Memory B cell (primary cell): ENCODE data around the gene NRDC.

ENCODE experiments used
- ATAC-seq: fragments of 150-1000 bp; cut with Tn5 transposase; 2 replicates; pipeline ENCODE4 v1.10.0; 2021; ENCODE audit warnings: low read depth, mild to moderate bottlenecking, moderate library complexity
- DNase-seq, 2 donors: peaks; one replicate each; pipeline ENCODE4 v3.0.0; 2022; ENCODE audit warnings: low spot score in 2 of 2
- H3K27ac Mint-ChIP-seq: one replicate; pipeline ENCODE4 v1.8.0; 2022; ENCODE audit warnings: mild to moderate bottlenecking, moderate library complexity, mixed read lengths
- H3K27me3 Mint-ChIP-seq: one replicate; pipeline ENCODE4 v1.8.0; 2022; ENCODE audit warnings: mixed read lengths
- H3K36me3 Mint-ChIP-seq: one replicate; pipeline ENCODE4 v1.8.0; 2022; ENCODE audit warnings: mild to moderate bottlenecking, mixed read lengths
- H3K4me1 Mint-ChIP-seq: one replicate; pipeline ENCODE4 v1.8.0; 2022; ENCODE audit warnings: mixed read lengths
- H3K4me3 Mint-ChIP-seq: one replicate; pipeline ENCODE4 v1.8.0; 2022; ENCODE audit warnings: mild to moderate bottlenecking, moderate library complexity, mixed read lengths
- H3K9me3 Mint-ChIP-seq: one replicate; pipeline ENCODE4 v1.8.0; 2022; ENCODE audit warnings: mixed read lengths

The NRDC gene, protein sequence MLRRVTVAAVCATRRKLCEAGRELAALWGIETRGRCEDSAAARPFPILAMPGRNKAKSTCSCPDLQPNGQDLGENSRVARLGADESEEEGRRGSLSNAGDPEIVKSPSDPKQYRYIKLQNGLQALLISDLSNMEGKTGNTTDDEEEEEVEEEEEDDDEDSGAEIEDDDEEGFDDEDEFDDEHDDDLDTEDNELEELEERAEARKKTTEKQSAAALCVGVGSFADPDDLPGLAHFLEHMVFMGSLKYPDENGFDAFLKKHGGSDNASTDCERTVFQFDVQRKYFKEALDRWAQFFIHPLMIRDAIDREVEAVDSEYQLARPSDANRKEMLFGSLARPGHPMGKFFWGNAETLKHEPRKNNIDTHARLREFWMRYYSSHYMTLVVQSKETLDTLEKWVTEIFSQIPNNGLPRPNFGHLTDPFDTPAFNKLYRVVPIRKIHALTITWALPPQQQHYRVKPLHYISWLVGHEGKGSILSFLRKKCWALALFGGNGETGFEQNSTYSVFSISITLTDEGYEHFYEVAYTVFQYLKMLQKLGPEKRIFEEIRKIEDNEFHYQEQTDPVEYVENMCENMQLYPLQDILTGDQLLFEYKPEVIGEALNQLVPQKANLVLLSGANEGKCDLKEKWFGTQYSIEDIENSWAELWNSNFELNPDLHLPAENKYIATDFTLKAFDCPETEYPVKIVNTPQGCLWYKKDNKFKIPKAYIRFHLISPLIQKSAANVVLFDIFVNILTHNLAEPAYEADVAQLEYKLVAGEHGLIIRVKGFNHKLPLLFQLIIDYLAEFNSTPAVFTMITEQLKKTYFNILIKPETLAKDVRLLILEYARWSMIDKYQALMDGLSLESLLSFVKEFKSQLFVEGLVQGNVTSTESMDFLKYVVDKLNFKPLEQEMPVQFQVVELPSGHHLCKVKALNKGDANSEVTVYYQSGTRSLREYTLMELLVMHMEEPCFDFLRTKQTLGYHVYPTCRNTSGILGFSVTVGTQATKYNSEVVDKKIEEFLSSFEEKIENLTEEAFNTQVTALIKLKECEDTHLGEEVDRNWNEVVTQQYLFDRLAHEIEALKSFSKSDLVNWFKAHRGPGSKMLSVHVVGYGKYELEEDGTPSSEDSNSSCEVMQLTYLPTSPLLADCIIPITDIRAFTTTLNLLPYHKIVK

DNA sequence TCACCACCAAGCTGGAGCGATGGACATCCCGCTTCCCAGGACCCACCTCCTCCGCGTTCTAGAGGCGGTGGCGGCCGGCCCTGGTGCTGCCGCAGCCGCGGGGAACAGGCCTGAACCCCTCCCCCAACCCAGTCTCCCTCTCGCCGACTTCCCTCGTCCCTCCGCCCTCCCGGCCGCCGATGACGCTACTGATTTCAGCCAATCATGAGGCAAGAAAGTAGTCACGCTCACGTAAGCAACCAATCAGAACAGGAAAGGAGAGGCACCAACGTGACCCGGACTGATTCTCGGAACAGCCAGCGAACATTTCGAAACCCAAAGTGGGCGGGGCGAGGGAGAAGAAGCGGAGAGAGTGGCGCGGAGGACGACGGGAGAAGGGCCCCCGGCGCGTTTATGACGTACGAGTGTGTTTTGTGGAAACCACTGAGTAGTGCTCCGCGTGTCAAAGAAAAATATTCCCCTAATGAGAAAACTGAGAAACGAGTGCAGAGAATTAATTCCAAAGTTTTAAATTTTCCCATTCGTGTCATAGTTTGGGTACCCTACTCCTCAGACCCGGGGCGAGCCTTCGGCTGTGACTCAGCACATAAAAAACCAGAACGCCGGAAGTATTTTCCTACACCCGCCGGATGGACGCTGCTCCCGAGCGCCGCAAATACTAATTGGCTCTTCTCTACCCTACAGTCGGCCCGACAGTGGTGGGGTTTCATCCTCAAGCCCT is at the start of gene NRDC:
NRDC (minus strand) TSS at position 112 of the 721 bp plus-strand sequence. CDS start 112 bp downstream, outside the sequence.
- peaks cover 14% of the 10 kb centered on the region for H3K4me1 Mint-ChIP-seq
- H3K36me3 Mint-ChIP-seq: no peaks in the 10 kb centered on the region
- H3K4me3 Mint-ChIP-seq: no peak within 1 kb of the TSS
- DNase-seq: peak; percentile 94 to 98
- ATAC-seq: peak; percentile 89
- H3K9me3 Mint-ChIP-seq: no peaks in the 10 kb centered on the region
- H3K27ac Mint-ChIP-seq: no peak within 1 kb of the TSS
- peaks cover 2% of the 10 kb centered on the region for H3K27me3 Mint-ChIP-seq

DNA sequence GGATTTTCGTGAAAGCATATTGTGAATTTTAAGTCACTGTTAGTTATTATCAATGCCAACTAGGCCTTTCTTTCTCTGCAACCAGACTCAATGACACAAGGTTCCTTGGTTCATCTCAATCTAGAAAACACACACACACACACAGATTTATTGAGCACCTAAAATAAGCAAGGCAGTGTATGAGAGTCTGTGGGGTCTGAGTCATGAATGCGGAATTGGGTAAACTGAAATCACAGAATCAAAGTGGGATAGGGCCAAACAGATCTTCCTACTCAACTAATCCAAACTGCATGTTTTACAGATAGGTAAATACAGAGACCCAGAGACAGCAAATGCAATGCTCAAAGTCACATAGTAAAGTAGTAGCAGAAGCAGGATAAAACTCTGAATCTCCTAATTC is 48.5 kb upstream of the NRDC start:
- Mint-ChIP-seq H3K27me3 (peaks cover 11% of the 10 kb centered on the region), H3K4me1 (no peaks in the 10 kb centered on the region), H3K9me3 (no peaks in the 10 kb centered on the region), H3K4me3 (no peak overlapping the region), H3K27ac (no peak overlapping the region), H3K36me3 (no peaks in the 10 kb centered on the region)
- DNase-seq: no peak
- no peak for ATAC-seq

DNA sequence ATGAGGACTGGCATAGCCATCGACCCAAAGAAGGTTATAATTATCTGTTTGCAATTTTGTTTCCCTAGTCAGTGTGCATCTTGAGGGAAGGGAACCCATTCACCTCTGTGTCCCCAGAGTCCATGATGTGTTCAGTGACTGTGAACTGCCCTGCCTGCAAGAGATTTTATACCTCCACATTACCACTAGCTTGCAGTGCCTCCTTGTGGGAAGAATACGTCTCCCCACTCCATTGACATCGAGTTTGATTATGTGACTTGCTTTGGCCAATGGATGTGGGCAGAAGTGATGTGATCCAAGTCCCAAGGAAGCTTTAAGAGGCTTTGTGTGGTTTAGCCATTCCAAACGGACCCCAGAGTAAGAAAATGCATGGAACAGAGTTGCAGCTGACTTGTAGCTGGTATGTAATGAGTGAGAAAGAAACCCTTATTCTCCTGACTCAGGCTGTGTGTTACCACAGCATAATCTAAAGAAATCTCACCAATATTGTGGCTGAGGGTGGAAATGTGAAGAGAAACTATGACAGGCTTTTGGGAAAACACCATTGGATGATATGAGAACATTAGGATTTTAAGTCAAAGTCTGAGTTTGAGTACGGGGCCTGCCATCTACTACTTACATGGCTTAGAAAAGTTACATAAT is 47.8 kb upstream of the NRDC start:
- Mint-ChIP-seq H3K36me3 (no peaks in the 10 kb centered on the region), H3K27ac (no peak overlapping the region), H3K27me3 (peaks cover 17% of the 10 kb centered on the region), H3K9me3 (no peaks in the 10 kb centered on the region), H3K4me1 (no peaks in the 10 kb centered on the region), H3K4me3 (no peak overlapping the region)
- no peak for ATAC-seq
- no peak for DNase-seq

DNA sequence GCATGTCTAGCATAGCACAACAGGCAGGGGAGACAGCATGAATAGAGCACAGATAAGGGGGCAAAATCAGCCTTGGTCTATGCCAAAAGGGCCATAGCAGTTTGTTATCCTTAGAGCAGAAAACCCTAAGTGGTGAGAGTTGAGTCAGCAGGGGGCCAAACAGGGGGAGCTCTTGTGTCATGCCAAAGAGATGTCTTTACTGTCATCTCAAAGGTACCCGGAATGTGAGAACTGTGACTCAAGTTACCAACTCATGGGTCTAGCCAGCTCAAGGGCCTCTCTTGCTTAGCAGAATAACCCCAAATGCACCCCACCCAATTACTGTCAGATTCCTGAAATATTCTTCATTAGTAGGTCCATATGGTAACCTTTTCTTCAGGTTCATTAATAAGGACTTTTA is 45.9 kb upstream of the NRDC start:
- no peaks in the 10 kb centered on the region for H3K9me3 Mint-ChIP-seq
- ATAC-seq: no peak
- H3K4me1 Mint-ChIP-seq: no peaks in the 10 kb centered on the region
- H3K27me3 Mint-ChIP-seq: peaks cover 21% of the 10 kb centered on the region
- no peak overlapping the region for H3K4me3 Mint-ChIP-seq
- no peaks in the 10 kb centered on the region for H3K36me3 Mint-ChIP-seq
- no peak overlapping the region for H3K27ac Mint-ChIP-seq
- no peak for DNase-seq

DNA sequence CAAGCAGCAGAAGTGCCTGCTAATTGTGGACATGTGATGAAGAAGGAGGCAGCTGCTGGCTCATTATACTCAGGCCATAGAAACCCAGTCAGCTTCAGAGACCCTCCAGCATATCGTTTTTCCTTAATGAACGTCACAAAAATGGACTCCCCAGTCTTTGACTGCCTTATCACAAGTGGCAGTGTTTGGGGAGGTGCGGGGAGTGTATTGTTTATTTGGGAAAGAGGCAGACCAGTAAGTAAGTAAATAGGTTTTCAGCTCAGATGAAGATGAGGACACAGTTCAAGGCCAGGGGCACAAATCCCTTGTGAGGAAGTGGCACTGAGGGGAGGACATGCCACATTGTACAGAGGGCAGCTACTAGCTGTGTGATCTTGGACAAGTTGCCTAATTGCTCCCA is 43.5 kb upstream of the NRDC start:
- Mint-ChIP-seq H3K4me3 (no peak overlapping the region), H3K27ac (no peak overlapping the region), H3K36me3 (no peaks in the 10 kb centered on the region), H3K4me1 (no peaks in the 10 kb centered on the region), H3K9me3 (no peaks in the 10 kb centered on the region), H3K27me3 (peaks cover 23% of the 10 kb centered on the region)
- no peak for DNase-seq
- no peak for ATAC-seq

DNA sequence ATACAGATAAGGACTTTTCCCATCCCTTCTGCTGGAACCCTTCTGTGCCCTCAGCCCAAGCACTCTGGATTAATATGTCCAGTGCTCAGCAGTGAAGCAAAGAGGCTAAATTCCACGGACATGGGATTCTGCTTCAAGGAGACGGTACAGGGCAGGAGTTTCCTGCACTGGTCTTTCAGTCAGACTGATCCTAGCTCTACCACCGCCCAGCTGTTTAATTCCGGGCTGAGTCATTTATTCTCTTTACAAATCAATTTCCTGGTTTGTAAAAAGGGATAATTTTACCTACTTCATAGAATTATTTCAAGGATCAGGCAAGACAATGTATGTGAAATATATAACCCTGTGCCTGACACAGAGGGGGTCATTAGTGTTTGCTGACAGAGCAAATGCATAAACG is 41.6 kb upstream of the NRDC start:
- Mint-ChIP-seq H3K27me3 (peaks cover 22% of the 10 kb centered on the region), H3K9me3 (no peaks in the 10 kb centered on the region), H3K27ac (no peak overlapping the region), H3K4me1 (no peaks in the 10 kb centered on the region), H3K36me3 (no peaks in the 10 kb centered on the region), H3K4me3 (no peak overlapping the region)
- ATAC-seq (no peak), DNase-seq (no peak)

DNA sequence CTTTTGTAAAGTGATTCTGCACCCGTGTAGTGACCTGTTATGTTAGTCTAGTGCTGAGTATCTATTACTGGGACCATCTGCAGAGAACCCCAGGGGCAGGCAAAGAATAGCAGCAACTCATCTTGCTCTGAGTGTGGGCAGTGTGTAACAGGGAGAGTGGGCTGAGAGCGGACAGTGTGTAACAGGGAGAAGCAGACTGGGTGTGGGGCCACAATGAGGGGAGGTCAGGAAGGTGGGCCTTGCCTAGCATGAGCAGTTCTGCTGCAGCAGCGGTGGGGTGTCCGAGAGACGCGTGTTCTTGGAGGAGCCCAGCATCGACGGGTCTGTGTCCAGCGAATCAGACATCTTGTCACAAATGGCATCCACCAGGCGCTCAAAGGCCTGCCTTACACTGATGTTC is 41.2 kb upstream of the NRDC start:
- Mint-ChIP-seq H3K4me3 (no peak overlapping the region), H3K27ac (no peak overlapping the region), H3K36me3 (no peaks in the 10 kb centered on the region), H3K9me3 (no peaks in the 10 kb centered on the region), H3K27me3 (peaks cover 22% of the 10 kb centered on the region), H3K4me1 (no peaks in the 10 kb centered on the region)
- ATAC-seq: no peak
- no peak for DNase-seq

DNA sequence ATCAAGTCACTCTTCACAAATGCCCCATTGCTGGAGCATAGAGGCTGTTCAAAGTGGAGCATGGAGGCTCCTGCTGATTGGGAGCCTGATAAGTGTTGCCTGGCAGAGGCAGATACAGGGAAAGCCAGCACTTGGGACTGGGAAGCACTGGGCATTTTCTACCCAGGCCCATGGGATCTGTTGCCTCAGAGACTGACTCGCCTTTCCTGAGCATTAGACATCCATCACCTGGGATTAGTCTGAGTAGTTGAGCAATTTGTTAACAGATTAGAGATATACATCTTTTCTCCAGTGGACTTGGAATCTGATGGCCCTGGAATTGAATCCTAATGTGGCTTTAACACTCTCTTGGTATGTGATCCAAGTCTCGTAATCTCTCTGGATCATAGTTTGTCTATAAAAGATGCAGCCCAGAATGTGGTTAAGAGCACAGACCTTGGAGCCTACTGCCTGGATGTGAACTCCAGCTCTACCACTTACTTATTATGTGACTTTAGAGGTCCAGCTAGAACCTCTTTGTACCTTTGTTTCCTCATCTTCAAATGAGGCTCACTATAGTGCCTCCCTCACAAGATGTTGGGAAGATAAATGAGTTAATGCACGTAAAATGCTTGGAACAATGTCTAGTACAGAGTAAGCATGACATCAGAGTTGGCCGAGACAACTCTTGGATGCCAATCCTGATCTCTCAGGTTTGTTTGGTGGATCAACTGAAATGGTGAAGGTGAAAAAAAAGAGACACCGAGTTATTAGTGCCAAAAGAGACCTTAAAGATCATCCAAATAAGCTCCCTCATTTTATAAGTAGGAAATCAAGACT is 38.3 kb upstream of the NRDC start:
- Mint-ChIP-seq H3K9me3 (no peaks in the 10 kb centered on the region), H3K27me3 (peaks cover 17% of the 10 kb centered on the region), H3K36me3 (no peaks in the 10 kb centered on the region), H3K4me1 (no peaks in the 10 kb centered on the region), H3K27ac (no peak overlapping the region), H3K4me3 (no peak overlapping the region)
- no peak for DNase-seq
- ATAC-seq: no peak

DNA sequence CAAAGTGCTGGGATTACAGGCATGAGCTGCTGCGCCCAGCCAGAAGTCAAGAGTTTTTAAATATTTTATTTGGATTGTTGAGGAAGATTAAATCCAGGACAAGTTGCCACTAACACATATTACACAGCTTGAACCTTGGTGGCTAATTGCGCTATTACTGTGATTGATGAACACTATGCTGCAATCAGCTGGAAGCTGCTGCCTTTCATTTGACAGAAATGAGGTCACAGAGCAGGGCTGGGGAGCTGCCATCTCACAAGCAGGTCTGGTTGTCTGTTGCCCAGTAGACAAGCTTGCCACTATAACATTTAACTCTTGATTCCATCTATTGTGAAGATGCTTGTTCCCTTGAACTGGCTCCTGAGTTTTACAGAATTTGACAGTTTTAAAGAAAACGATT is 37.4 kb upstream of the NRDC start:
- DNase-seq: no peak
- Mint-ChIP-seq H3K36me3 (no peaks in the 10 kb centered on the region), H3K9me3 (no peaks in the 10 kb centered on the region), H3K27me3 (peaks cover 11% of the 10 kb centered on the region), H3K4me3 (no peak overlapping the region), H3K4me1 (no peaks in the 10 kb centered on the region), H3K27ac (no peak overlapping the region)
- ATAC-seq: no peak

DNA sequence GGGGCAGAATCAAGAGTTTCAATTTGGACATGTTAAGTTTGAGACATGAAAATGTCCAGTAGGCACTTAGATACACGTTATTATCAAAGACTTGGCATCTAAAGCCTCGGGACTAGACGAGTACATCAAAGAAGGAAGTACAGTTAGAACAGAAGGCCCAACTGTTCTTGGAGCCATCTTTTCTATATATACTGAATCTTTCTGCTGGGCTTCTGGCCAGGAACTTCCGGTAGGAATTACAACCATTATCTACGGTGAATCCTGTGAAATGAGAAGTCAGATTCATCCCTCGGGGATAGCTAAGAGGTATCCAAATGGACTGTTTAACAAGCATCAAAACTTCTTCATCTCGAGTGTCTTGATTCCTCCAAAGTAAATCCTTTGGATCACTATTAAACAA is 34.4 kb upstream of the NRDC start:
- H3K4me1 Mint-ChIP-seq: peaks cover 2% of the 10 kb centered on the region
- peaks cover 7% of the 10 kb centered on the region for H3K27me3 Mint-ChIP-seq
- H3K36me3 Mint-ChIP-seq: no peaks in the 10 kb centered on the region
- no peak for ATAC-seq
- H3K27ac Mint-ChIP-seq: no peak overlapping the region
- no peak overlapping the region for H3K4me3 Mint-ChIP-seq
- H3K9me3 Mint-ChIP-seq: no peaks in the 10 kb centered on the region
- no peak for DNase-seq

DNA sequence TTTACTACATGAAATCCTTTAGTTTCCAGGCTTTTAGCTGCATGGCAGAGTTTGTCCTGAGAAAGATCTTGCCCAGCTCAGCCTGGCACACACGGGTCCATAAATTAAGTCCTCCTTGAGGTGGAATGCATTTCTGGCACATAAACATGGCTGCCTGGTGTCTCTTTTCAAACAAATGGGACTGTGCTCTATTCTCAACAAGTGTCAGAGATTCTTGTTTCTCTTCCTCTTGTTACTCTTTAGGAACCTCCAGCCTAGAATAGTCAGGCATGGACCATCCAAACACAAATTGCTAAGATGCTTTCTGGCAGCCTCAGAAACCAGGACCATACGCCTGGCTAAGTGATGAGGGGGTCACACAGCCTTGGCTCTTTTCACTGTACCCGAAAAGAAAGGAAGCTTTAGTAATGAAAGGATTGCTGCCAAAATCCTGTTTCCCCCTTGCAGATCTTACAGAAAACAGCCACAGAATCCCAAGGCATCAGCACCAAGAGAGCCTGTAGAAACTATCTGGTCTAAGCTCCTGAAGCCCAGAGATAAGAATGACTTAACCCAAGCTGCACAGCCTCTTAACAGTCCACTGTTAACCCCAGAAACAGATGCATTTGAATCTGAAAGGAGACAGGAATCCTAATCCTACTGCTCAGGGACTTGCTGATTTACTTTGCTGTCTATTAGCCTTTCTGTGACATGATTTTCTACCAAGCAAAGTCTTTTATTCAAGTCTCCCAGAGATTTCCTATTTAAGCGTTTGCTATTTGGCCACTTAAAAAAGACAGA is 31.9 kb upstream of the NRDC start:
- Mint-ChIP-seq H3K4me1 (peaks cover 8% of the 10 kb centered on the region), H3K27ac (no peak overlapping the region), H3K36me3 (peaks cover 2% of the 10 kb centered on the region), H3K4me3 (no peak overlapping the region), H3K27me3 (peaks cover 6% of the 10 kb centered on the region), H3K9me3 (peaks cover 2% of the 10 kb centered on the region)
- ATAC-seq: no peak
- DNase-seq: no peak

DNA sequence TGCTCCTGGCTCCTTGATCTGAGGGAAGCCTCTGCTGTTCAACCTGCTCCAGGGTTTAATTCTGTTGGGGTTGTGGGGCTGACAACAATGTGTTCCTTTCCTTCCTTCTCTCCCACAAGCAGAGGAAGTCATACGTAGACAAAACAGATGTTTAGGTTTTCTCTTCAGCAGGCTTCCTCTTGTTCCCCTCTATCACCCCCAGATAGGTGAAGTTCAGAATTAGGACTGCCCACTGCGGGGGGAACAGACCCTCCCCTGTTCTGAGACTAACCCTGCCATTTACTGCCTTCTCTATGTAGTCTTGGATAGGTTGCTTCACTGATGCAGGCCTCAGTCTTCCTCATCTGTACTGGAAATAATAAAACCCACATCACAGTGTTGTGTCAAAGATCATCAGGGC is 30.0 kb upstream of the NRDC start:
- H3K9me3 Mint-ChIP-seq: peaks cover 2% of the 10 kb centered on the region
- peak; percentile 26 for ATAC-seq
- no peak overlapping the region for H3K4me3 Mint-ChIP-seq
- peaks cover 7% of the 10 kb centered on the region for H3K27me3 Mint-ChIP-seq
- peaks cover 8% of the 10 kb centered on the region for H3K4me1 Mint-ChIP-seq
- peaks cover 2% of the 10 kb centered on the region for H3K36me3 Mint-ChIP-seq
- H3K27ac Mint-ChIP-seq: no peak overlapping the region
- no peak for DNase-seq
